HEK293 (cell line): ENCODE data around the gene PEX5L.
"Not testable (repeated sequence)": the region's sequence is repeated elsewhere in the genome, so short reads cannot be mapped to it uniquely, and the experiment has no call there.

Source experiments
- CTCF ChIA-PET: fragments of 350-600 bp; formaldehyde crosslinking; extraction: SDS; loops from one replicate; lab custom pipeline; 2021; ENCODE audit warnings: antibody characterized with exemption; lab: Yijun Ruan, JAX
- POLR2A ChIA-PET: fragments of 300-600 bp; formaldehyde crosslinking; extraction: SDS; loops from one replicate; lab custom pipeline; 2020; ENCODE audit warnings: antibody characterized with exemption, inconsistent platforms; lab: Yijun Ruan, JAX
- H3K27ac ChIP-seq: fragments of 200-500 bp; sonication (Bioruptor generic); 2 replicates; pipeline ENCODE4 v1.5.1; 2014; ENCODE audit warnings: low read depth, low read length, control low read depth, inconsistent platforms; ENCODE audit errors: extremely low read depth
- H3K36me3 ChIP-seq, 2 experiments: fragments of 200-500 bp in 1 of 2; sonication (Bioruptor generic) in 1 of 2; 1 replicate in 1 of 2; 2 replicates in 1 of 2; pipeline ENCODE4 v1.5.1; 2014 to 2017; ENCODE audit warnings: inconsistent platforms in 2 of 2, low read length in 2 of 2; ENCODE audit not compliant: control insufficient read depth in 2 of 2, insufficient read depth in 1 of 2
- H3K4me1 ChIP-seq: fragments of 200-500 bp; sonication (Bioruptor generic); 2 replicates; pipeline ENCODE4 v1.5.1; 2014; ENCODE audit warnings: mild to moderate bottlenecking, low read length, inconsistent platforms; ENCODE audit not compliant: control insufficient read depth, insufficient read depth
- H3K4me3 ChIP-seq: 2 replicates; pipeline ENCODE4 v1.5.1; 2011; ENCODE audit warnings: low read depth, mild to moderate bottlenecking, control low read depth, low read length, moderate library complexity
- H3K9me3 ChIP-seq: fragments of 200-500 bp; sonication (Bioruptor generic); 2 replicates; pipeline ENCODE4 v1.5.1; 2014; ENCODE audit warnings: low read depth, low read length, inconsistent platforms; ENCODE audit not compliant: control insufficient read depth, insufficient read depth
- GLIS2 ChIP-seq: fragments of 450-650 bp; formaldehyde crosslinking; IDR thresholded peaks from 2 replicates; pipeline ENCODE4 v1.5.1; 2016; ENCODE audit warnings: missing biosample characterization, missing genetic modification characterization
- HOXD13 ChIP-seq: sonication (generic); formaldehyde crosslinking; IDR thresholded peaks from 2 replicates; pipeline ENCODE4 v1.8.0; 2022; ENCODE audit warnings: missing genetic modification reagents, borderline replicate concordance
- KLF16 ChIP-seq: fragments of 450-650 bp; formaldehyde crosslinking; IDR thresholded peaks from 2 replicates; pipeline ENCODE4 v1.5.1; 2017; ENCODE audit warnings: missing biosample characterization, missing genetic modification characterization
- RBAK ChIP-seq: fragments of 450-650 bp; formaldehyde crosslinking; IDR thresholded peaks from 2 replicates; pipeline ENCODE4 v1.5.1; 2016; ENCODE audit warnings: missing biosample characterization, missing genetic modification characterization
- SETDB1 ChIP-seq: IDR thresholded peaks from one replicate; pipeline ENCODE4 v1.6.1; 2017; ENCODE audit warnings: mild to moderate bottlenecking, low read length, moderate library complexity, mixed read lengths; ENCODE audit not compliant: insufficient read length
- TCF7L2 ChIP-seq: IDR thresholded peaks from 2 replicates; pipeline ENCODE4 v1.6.1; 2011; ENCODE audit warnings: low read depth, mild to moderate bottlenecking, inconsistent platforms, low read length, moderate library complexity, borderline replicate concordance
- ZBTB26 ChIP-seq: fragments of 450-650 bp; formaldehyde crosslinking; optimal IDR thresholded peaks from 2 replicates; pipeline ENCODE3; 2016; ENCODE audit warnings: missing biosample characterization, mild to moderate bottlenecking, missing genetic modification characterization
- ZFP41 ChIP-seq: fragments of 450-650 bp; formaldehyde crosslinking; IDR thresholded peaks from 2 replicates; pipeline ENCODE4 v1.5.1; 2016; ENCODE audit warnings: missing biosample characterization, missing genetic modification characterization, borderline replicate concordance
- ZNF157 ChIP-seq: fragments of 450-650 bp; formaldehyde crosslinking; IDR thresholded peaks from 2 replicates; pipeline ENCODE4 v1.5.1; 2016; ENCODE audit warnings: missing biosample characterization, missing genetic modification characterization
- ZNF214 ChIP-seq: fragments of 450-650 bp; formaldehyde crosslinking; IDR thresholded peaks from 2 replicates; pipeline ENCODE4 v1.5.1; 2017; ENCODE audit warnings: missing biosample characterization, mild to moderate bottlenecking, missing genetic modification characterization, borderline replicate concordance
- ZNF266 ChIP-seq: fragments of 450-650 bp; formaldehyde crosslinking; IDR thresholded peaks from 2 replicates; pipeline ENCODE4 v1.5.1; 2016; ENCODE audit warnings: missing biosample characterization, missing genetic modification characterization, low read depth
- ZNF324 ChIP-seq: fragments of 450-650 bp; formaldehyde crosslinking; IDR thresholded peaks from 2 replicates; pipeline ENCODE4 v1.5.1; 2016; ENCODE audit warnings: missing biosample characterization, missing genetic modification characterization
- ZNF391 ChIP-seq: fragments of 450-650 bp; formaldehyde crosslinking; IDR thresholded peaks from 2 replicates; pipeline ENCODE4 v1.5.1; 2016; ENCODE audit warnings: low read depth, missing biosample characterization, missing genetic modification characterization, borderline replicate concordance
- ZNF433 ChIP-seq: fragments of 450-650 bp; formaldehyde crosslinking; IDR thresholded peaks from 2 replicates; pipeline ENCODE4 v1.5.1; 2016; ENCODE audit warnings: missing biosample characterization, missing genetic modification characterization, low read depth
- ZNF473 ChIP-seq: fragments of 450-650 bp; formaldehyde crosslinking; IDR thresholded peaks from 2 replicates; pipeline ENCODE4 v1.5.1; 2017; ENCODE audit warnings: missing biosample characterization, missing genetic modification characterization
- ZNF561 ChIP-seq: fragments of 450-650 bp; IDR thresholded peaks from 2 replicates; pipeline ENCODE4 v1.5.1; 2018; ENCODE audit warnings: missing biosample characterization, missing genetic modification characterization, borderline replicate concordance
- ZNF600 ChIP-seq: fragments of 450-650 bp; formaldehyde crosslinking; IDR thresholded peaks from 2 replicates; pipeline ENCODE4 v1.5.1; 2016; ENCODE audit warnings: missing biosample characterization, missing genetic modification characterization
- ZNF660 ChIP-seq: fragments of 450-650 bp; IDR thresholded peaks from 2 replicates; pipeline ENCODE4 v1.5.1; 2018; ENCODE audit warnings: missing biosample characterization, mild to moderate bottlenecking, missing genetic modification characterization
- ZNF677 ChIP-seq: fragments of 450-650 bp; IDR thresholded peaks from 2 replicates; pipeline ENCODE4 v1.5.0; 2018; ENCODE audit warnings: missing biosample characterization, mild to moderate bottlenecking, missing genetic modification characterization, moderate library complexity
- ZNF707 ChIP-seq: fragments of 450-650 bp; formaldehyde crosslinking; IDR thresholded peaks from 2 replicates; pipeline ENCODE4 v1.5.1; 2016; ENCODE audit warnings: missing biosample characterization, missing genetic modification characterization

The PEX5L gene

GRCh38 chr3:180017846-180018245 lies 18.9 kb downstream of the PEX5L start:
- H3K9me3 ChIP-seq: no peaks in the 10 kb centered on the region
- POLR2A ChIA-PET: no interaction called here
- no peaks in the 10 kb centered on the region for H3K4me1 ChIP-seq
- no peak overlapping the region for H3K27ac ChIP-seq
- no peaks in the 10 kb centered on the region for H3K36me3 ChIP-seq
- CTCF ChIA-PET: interaction anchor here (0.6 kb wide), 1 partner anchor 614 kb away, joined by 3 read pairs; no protein-coding TSS in a partner anchor
- H3K4me3 ChIP-seq: no peak overlapping the region
- TF ChIP-seq ZNF677 (tag by site-specific recombination) (no peak), TCF7L2 (no peak), ZNF324 (tag by site-specific recombination) (no peak), ZNF600 (tag by site-specific recombination) (no peak), HOXD13 (no peak), KLF16 (no peak), ZNF433 (tag by site-specific recombination) (no peak), ZNF561 (tag by site-specific recombination) (no peak)

- POLR2A ChIA-PET: no interaction called here
- H3K27ac ChIP-seq: no peak overlapping the region
Observed at GRCh38 chr3:180011927-180012326, 24.8 kb downstream of the PEX5L start.

GRCh38 chr3:180008318-180008717 lies 28.4 kb downstream of the PEX5L start:
- H3K4me1 ChIP-seq, H3K4me3 ChIP-seq, H3K27ac ChIP-seq, H3K36me3 ChIP-seq, H3K9me3 ChIP-seq, CTCF ChIA-PET, POLR2A ChIA-PET: not testable (repeated sequence)
- peak; percentile 82 for TF ChIP-seq ZNF707

More at GRCh38 chr3:180011927-180012326, 24.8 kb downstream of the PEX5L start:
- CTCF ChIA-PET: no interaction called here
- no peaks in the 10 kb centered on the region for H3K36me3 ChIP-seq
- TF ChIP-seq SETDB1 (no peak), ZNF266 (tag by site-specific recombination) (no peak)
- no peak overlapping the region for H3K4me3 ChIP-seq
- no peaks in the 10 kb centered on the region for H3K4me1 ChIP-seq
- H3K9me3 ChIP-seq: no peaks in the 10 kb centered on the region

- Histone ChIP-seq H3K27ac (no peak overlapping the region), H3K36me3 (no peaks in the 10 kb centered on the region), H3K9me3 (no peaks in the 10 kb centered on the region), H3K4me3 (no peak overlapping the region), H3K4me1 (no peaks in the 10 kb centered on the region)
- ChIA-PET POLR2A (no interaction called here), CTCF (interaction anchor here (0.7 kb wide), 1 partner anchor 138 kb away, joined by 3 read pairs; no protein-coding TSS in a partner anchor)
- no peak for TF ChIP-seq RBAK (tag by site-specific recombination)
- TF ChIP-seq ZNF473 (tag by site-specific recombination): no peak
- TF ChIP-seq ZNF660 (tag by site-specific recombination): no peak
- no peak for TF ChIP-seq ZFP41
- no peak for TF ChIP-seq GLIS2
Observed at GRCh38 chr3:180004542-180004941, 32.2 kb downstream of the PEX5L start.

- ChIA-PET CTCF (no interaction called here), POLR2A (no interaction called here)
- no peak overlapping the region for H3K4me3 ChIP-seq
- H3K9me3 ChIP-seq: no peaks in the 10 kb centered on the region
- no peaks in the 10 kb centered on the region for H3K4me1 ChIP-seq
- TF ChIP-seq ZNF214 (no peak), ZNF391 (tag by site-specific recombination) (no peak), ZNF660 (tag by site-specific recombination) (no peak), ZNF157 (tag by site-specific recombination) (no peak), ZBTB26 (tag by site-specific recombination) (no peak)
- H3K27ac ChIP-seq: no peak overlapping the region
- H3K36me3 ChIP-seq: no peaks in the 10 kb centered on the region
Observed at GRCh38 chr3:180002006-180002405, 34.7 kb downstream of the PEX5L start.
